ENCODE results near the gene CLTRN. TPM values are rescaled to one million over a fixed set of nuclear protein-coding genes. Genes with fewer than 3 reads are reported as not detected.
A peak's percentile ranks its signal among the peaks of the same experiment; 100 is the strongest.
"Not testable (repeated sequence)": the region's sequence is repeated elsewhere in the genome, so short reads cannot be mapped to it uniquely, and the experiment has no call there.

CLTRN gene
- total RNA-seq, 1 experiment from 2014 or later: not detected

DNA sequence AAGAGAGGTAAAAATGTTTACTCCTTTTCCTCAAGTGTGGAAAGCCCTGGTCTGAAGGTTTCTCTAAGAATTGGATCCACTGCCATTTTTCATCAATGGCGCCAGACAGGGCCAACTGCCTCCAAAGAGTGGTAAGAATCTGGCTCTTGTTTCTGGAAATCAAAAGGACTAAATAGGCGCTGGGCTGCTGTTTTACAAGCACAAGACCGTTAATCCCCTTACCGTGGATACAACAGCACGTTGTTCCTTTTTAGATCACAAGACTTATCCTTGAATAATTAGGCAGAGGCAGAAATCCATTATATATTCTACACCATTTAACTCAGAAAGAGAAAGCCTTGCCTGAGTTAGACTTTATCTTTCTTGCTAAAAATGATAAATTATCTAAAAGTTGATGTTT lies 10.6 kb downstream of the CLTRN start:
- no peak for DNase-seq (ENCODE audit: low read depth)

DNA sequence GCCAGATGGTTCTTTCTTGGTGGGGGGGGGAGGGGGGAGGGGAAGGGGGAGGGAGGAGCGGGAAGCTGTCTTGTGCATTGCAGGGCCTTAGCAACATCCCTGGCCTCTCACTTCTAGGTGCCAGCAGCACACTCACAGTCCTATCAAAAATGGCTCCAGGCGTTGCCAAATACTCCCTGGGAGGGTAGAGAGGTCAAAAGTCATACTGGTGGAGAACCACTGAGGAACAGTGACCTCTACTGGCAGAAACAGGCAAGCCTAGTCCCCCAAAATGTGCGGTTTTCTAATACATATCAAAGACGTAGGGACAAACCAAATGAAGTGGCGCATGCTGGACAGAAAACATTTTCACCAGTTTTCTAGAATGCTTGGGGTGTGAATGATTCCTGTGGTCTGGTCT lies 17.1 kb downstream of the CLTRN start:
- DNase-seq (ENCODE audit: low read depth): not testable (repeated sequence)

GRCh38 chrX:15646543-15646942 lies 18.1 kb downstream of the CLTRN start:
- DNase-seq (ENCODE audit: low read depth): no peak

GRCh38 chrX:15646031-15646430 lies 18.6 kb downstream of the CLTRN start:
- DNase-seq (ENCODE audit: low read depth): no peak

GRCh38 chrX:15645266-15645665 lies 19.3 kb downstream of the CLTRN start:
- DNase-seq (ENCODE audit: low read depth): no peak

DNA sequence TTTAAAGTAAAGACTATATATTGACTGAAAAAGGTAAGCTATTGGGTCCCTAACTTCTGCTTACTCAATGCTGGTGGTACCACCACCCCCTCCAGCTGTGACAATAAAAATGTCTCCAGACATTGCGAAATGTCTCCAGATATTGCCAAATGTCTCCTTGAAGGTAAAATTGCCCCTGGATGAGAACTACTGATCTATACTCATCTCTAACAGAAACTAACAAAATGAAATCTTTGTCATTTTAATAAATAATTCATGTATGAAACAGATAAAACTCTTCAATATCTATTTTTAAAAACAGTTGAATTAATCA lies 20.1 kb downstream of the CLTRN start:
- DNase-seq (ENCODE audit: low read depth): no peak

GRCh38 chrX:15643786-15644559 lies 20.6 kb downstream of the CLTRN start:
- no peak for DNase-seq (ENCODE audit: low read depth)

DNA sequence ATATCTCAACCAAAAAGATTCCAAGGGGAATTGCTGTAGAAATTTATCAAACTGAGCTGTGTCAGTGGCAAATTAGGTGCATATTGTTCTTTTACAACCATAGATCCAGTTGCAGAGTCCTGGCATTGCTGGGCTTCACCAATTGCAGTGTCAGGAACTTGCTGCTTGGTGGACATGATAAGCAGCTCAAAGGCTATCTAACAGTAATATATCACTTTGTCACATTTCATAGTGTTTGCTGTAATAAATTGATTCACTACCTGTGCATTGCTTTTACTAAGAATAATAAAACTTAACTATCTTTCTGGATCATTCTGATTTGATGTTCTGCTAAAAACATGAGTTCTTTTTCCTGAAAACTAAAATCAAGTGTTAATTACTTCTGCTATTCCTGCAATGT lies 33.0 kb downstream of the CLTRN start:
- no peak for DNase-seq (ENCODE audit: low read depth)

GRCh38 chrX:15623054-15623453 lies 41.6 kb downstream of the CLTRN start:
- DNase-seq (ENCODE audit: low read depth): no peak

DNA sequence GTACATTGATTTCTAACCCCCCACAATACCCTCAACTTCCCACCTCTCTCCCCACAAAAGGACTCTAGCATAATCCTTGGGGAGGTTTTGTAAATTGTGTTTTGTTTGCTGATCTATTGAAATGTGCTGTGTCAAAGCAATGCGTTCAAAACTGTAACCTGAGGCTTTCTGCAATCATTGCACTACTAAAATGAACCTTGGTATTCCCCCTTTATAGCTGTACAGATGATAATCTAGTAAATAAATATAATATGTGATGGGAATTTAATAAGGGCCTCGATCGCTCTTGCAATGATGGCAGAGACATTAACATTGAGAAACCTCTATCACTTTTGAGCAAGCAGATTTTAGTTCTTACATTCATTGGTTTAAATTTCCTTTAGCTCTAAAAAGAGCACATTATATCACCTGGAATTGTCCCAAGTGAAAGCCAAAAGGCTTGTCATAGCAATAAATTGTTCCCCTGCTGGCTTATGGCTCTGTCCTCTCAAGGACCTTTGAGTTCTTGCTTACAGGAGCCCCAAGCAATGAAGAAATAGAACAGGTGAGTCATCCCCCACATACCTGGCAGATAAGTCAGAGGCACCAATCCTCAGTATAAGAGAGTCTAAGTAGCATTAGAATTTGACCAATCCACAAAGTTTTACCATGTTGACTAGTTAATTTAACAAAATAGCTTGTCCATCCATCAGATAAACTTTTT lies 45.4 kb downstream of the CLTRN start:
- DNase-seq (ENCODE audit: low read depth): peak; percentile 46

- no peak for DNase-seq (ENCODE audit: low read depth)
Measured at GRCh38 chrX:15617111-15617510, 47.5 kb downstream of the CLTRN start.

DNA sequence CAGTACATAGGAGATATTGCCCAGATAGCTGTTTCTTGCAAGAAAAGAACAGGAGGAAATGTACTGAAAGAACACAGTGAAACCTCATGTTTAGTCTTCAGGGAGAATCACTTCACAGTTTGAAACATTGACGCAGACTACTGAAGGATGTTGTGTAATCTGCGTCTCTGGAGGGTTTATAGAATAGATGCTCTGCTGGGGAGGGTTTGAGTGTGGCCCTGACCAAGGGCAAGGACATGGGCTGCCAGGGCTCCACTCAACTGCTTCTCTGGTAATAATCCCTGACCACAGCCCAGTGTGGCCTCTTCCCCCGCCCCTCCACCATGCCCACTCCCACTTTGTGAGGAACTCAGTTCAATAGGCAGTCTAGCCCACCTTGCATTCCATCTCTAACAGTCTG lies 48.1 kb downstream of the CLTRN start:
- DNase-seq (ENCODE audit: low read depth): no peak

DNA sequence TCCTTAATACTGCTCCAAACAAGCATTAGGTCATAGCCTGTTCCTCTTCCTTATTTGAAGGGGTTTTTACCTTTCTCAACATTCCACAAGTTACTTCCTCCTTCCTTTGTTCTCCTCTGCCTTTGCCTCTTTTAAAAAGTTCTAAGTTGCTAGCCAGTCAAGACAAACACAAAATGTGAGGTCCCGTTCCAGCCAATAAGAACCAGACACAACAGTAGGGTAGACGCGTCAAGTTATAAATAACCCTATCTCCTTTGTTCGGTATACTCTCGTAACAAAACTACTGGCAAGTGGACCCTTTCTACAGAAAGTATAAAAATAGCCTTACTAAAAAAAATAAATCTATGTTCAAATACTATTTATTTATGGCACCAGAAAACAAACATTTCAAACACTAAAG lies 57.5 kb downstream of the CLTRN start:
- no peak for DNase-seq (ENCODE audit: low read depth)

DNA sequence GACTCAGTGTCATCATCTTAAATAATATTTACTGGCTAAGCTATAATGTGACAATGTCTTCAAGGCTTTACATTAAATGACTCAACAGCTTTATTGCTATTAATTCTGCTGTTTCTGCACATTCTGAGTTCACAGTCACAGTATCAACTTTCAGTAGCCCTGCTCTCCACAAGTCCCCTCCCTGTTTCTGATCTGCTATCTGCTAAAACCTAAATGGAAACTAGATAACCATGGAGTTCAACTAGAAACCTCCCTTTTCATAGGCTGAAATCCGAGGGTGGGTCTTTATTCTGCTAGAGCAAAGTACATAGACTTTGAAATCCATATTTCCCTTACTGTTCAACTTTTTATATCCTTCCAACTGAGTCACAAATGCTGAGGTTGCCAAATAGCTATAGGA lies 58.5 kb downstream of the CLTRN start:
- DNase-seq (ENCODE audit: low read depth): no peak

DNA sequence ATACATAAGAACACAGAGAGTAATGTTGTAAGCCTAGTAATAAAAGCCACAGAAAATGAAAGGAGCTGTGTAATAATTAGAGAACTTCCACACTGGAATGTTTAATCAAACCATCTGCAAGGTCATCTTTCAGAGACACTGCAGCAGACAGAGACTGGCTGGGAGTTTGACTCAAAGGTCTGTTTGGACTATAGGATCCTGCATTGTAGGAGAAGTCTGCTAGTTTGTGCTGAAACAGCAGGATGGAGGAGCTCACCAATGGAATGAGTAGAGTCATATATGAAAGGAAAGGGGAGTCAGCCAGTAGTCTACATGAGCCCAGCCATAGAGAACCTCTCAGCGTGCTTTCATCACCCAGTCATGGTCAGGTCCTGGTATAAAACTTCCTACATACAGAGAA lies 59.4 kb downstream of the CLTRN start:
- no peak for DNase-seq (ENCODE audit: low read depth)

- DNase-seq (ENCODE audit: low read depth): no peak
Measured at GRCh38 chrX:15602761-15603160, 61.8 kb downstream of the CLTRN start.

DNA sequence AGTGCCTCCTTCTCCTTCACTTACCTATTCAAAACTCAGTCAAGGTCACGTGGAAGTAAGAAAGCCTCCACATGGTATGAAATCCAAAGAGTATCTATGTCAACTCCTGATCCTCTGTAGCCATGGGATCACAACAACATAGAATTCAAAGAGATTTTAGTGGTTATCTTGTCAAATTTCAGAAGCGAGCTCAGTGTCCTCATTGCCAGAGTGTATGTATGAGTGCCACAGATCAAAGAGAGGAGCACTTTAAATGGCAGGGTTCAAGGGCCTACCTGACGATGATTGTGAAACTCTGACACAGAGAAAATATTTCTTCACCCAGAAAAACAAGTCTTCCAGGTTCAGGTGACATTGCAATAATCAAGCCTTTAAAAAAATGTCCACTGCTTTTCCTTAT lies 62.7 kb downstream of the CLTRN start:
- DNase-seq (ENCODE audit: low read depth): no peak

GRCh38 chrX:15600745-15601144 lies 63.9 kb downstream of the CLTRN start, which contains the start of gene ACE2:
TSS of gene ACE2 (minus strand) at chrX:15600960. CDS start at chrX:15600911, 49 bp downstream.
- no peak for DNase-seq (ENCODE audit: low read depth)

DNA sequence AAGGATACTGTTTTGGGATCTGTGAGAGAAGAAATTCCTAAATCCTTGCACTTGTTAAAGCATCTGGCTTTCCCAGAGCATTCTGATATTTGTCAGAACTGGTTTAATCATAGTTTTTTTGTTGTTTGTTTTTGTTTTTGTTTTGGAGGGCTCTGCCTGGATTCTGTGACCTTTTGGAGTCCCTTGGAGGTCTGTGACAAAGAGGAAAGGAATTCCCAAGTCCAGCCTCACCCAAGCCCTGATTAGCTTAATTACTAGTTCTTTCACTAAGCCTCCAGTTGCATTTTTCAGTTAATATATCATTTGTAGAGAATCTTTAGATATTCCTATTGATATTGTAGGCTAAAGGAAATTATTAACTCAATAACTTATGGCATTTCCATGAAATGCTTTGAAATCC lies 64.6 kb downstream of the CLTRN start:
- no peak for DNase-seq (ENCODE audit: low read depth)

DNA sequence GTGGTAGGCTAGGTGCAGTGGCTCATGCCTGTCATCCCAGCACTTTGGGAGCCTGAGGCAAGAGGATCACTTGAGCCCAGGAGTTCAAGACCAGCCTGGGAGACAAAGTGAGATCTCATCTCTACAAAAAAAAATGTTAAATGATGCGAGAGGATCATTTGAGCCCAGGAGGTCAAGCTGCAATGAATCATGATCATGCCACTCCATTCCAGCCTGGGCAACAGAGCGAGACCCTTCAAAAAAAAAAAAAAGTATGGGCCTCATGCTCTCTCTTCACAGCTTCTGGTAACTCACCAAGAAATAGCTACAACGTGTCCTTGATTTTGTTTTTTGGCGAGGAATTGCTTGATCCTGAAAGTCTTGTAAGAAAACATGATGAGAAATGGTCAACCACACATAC lies 65.1 kb downstream of the CLTRN start:
- DNase-seq (ENCODE audit: low read depth): no peak

- no peak for DNase-seq (ENCODE audit: low read depth)
Measured at GRCh38 chrX:15598026-15598425, 66.6 kb downstream of the CLTRN start.

DNA sequence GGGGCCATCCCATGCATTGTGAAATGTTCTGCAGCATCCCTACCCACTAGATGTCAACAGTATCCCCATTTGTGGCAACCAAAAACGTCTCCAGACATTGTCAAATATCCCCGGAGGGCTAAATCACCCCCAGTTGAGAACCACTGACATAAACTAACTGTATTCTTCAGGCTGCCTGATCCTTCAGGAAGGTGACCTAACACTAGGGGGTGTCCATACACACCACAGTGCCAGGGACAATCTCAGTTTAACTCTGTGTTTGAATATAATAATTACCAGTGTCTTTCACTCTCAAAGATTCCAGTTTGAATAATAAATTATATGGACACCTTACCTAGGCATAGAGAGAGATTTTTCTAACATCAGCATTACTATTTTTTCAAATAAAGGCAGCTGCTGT lies 70.2 kb downstream of the CLTRN start:
- no peak for DNase-seq (ENCODE audit: low read depth)

Measured in HT1080 (cell line).